CD14-positive monocyte (primary cell): ENCODE data around the gene LRRK1. TPM values are rescaled to one million over a fixed set of nuclear protein-coding genes. Genes with fewer than 3 reads are reported as not detected.
A peak's percentile ranks its signal among the peaks of the same experiment; 100 is the strongest.

ENCODE experiments used
- DNase-seq, 3 donors: peaks; one replicate each; pipeline ENCODE4 v3.0.0-alpha.2; 2011 to 2022
- H2AFZ ChIP-seq: 2 replicates; pipeline ENCODE4 v1.6.0; 2012; ENCODE audit warnings: mild to moderate bottlenecking, low read depth, low read length, inconsistent platforms; ENCODE audit not compliant: insufficient read depth, poor library complexity, severe bottlenecking
- H3K27ac ChIP-seq, 2 donors: 1 replicate in 1 of 2; 2 replicates in 1 of 2; pipeline ENCODE4 v1.5.1; 2012 to 2013; ENCODE audit warnings: low read length in 2 of 2, control low read depth in 1 of 2, inconsistent platforms in 1 of 2, low read depth in 1 of 2, mild to moderate bottlenecking in 1 of 2
- H3K27me3 ChIP-seq, 2 donors: one replicate each; pipeline versions ENCODE4 v1.6.0 to v1.6.1; 2011 to 2013; ENCODE audit warnings: low read length in 2 of 2; ENCODE audit not compliant: control insufficient read depth in 2 of 2, insufficient read depth in 2 of 2
- H3K36me3 ChIP-seq, 2 donors: replicated peaks in 1 of 2; 1 replicate in 1 of 2; 2 replicates in 1 of 2; pipeline versions ENCODE4 v1.5.1 to v1.6.1; 2012 to 2013; ENCODE audit warnings: low read length in 2 of 2, control low read depth in 1 of 2, inconsistent platforms in 1 of 2, mild to moderate bottlenecking in 1 of 2; ENCODE audit not compliant: insufficient read depth in 2 of 2, control insufficient read depth in 1 of 2
- H3K4me1 ChIP-seq, 2 donors: 1 replicate in 1 of 2; 2 replicates in 1 of 2; pipeline versions ENCODE4 v1.5.1 to v1.6.1; 2012 to 2013; ENCODE audit warnings: low read length in 2 of 2, control low read depth in 1 of 2, inconsistent platforms in 1 of 2, mild to moderate bottlenecking in 1 of 2, moderate library complexity in 1 of 2; ENCODE audit not compliant: insufficient read depth in 2 of 2, control insufficient read depth in 1 of 2
- H3K4me2 ChIP-seq: replicated peaks from 2 replicates; pipeline ENCODE3; 2012; ENCODE audit warnings: low read length, moderate library complexity, mild to moderate bottlenecking; ENCODE audit not compliant: poor library complexity, severe bottlenecking; ENCODE audit errors: extremely low read depth
- H3K4me3 ChIP-seq, 3 experiments: fragments of 200-600 bp in 1 of 3; sonication (generic) in 1 of 3; replicated peaks in 1 of 3; 1 replicate in 2 of 3; 2 replicates in 1 of 3; pipeline ENCODE4 v1.5.1; 2011 to 2013; ENCODE audit warnings: low read length in 3 of 3, mild to moderate bottlenecking in 3 of 3, control low read depth in 2 of 3, low read depth in 2 of 3, inconsistent platforms in 1 of 3, moderate library complexity in 1 of 3
- H3K79me2 ChIP-seq: 2 replicates; pipeline ENCODE4 v1.6.0; 2012; ENCODE audit warnings: mild to moderate bottlenecking, control low read depth, inconsistent platforms, low read length, moderate library complexity; ENCODE audit not compliant: insufficient read depth
- H3K9ac ChIP-seq: 2 replicates; pipeline ENCODE4 v1.6.0; 2017; ENCODE audit warnings: low read length, mild to moderate bottlenecking; ENCODE audit not compliant: insufficient read depth, poor library complexity, severe bottlenecking
- H3K9me3 ChIP-seq, 2 donors: replicated peaks in 1 of 2; 1 replicate in 1 of 2; 2 replicates in 1 of 2; pipeline versions ENCODE4 v1.5.1 to v1.6.1; 2012 to 2013; ENCODE audit warnings: low read length in 2 of 2, control low read depth in 1 of 2; ENCODE audit not compliant: control insufficient read depth in 1 of 2, insufficient read depth in 1 of 2
- H4K20me1 ChIP-seq: 2 replicates; pipeline ENCODE4 v1.6.0; 2012; ENCODE audit warnings: mild to moderate bottlenecking, low read length, control low read depth, moderate library complexity; ENCODE audit not compliant: insufficient read depth
- H3K27ac Mint-ChIP-seq, 7 donors: one replicate each; pipeline ENCODE4 v1.8.0; 2020; ENCODE audit warnings: mild to moderate bottlenecking in 7 of 7, mixed read lengths in 7 of 7, moderate library complexity in 6 of 7, inconsistent platforms in 2 of 7
- H3K27me3 Mint-ChIP-seq, 3 donors: one replicate each; pipeline ENCODE4 v1.8.0; 2021 to 2022; ENCODE audit warnings: low read depth in 3 of 3, mild to moderate bottlenecking in 3 of 3, mixed read lengths in 3 of 3, moderate library complexity in 3 of 3, inconsistent platforms in 1 of 3
- H3K36me3 Mint-ChIP-seq, 2 donors: one replicate each; pipeline ENCODE4 v1.8.0; 2020; ENCODE audit warnings: mixed read lengths in 2 of 2, inconsistent platforms in 1 of 2, mild to moderate bottlenecking in 1 of 2
- H3K4me1 Mint-ChIP-seq: one replicate; pipeline ENCODE4 v1.8.0; 2020; ENCODE audit warnings: mild to moderate bottlenecking, mixed read lengths
- H3K4me3 Mint-ChIP-seq, 2 donors: one replicate each; pipeline ENCODE4 v1.8.0; 2020; ENCODE audit warnings: mild to moderate bottlenecking in 2 of 2, mixed read lengths in 2 of 2, moderate library complexity in 1 of 2
- H3K9me3 Mint-ChIP-seq, 7 donors: one replicate each; pipeline ENCODE4 v1.8.0; 2020 to 2022; ENCODE audit warnings: mixed read lengths in 7 of 7, mild to moderate bottlenecking in 6 of 7, moderate library complexity in 6 of 7, inconsistent platforms in 2 of 7
- WGBS: methylation state at CpG from one replicate; pipeline ENCODE4 v1.1.5; 2013; ENCODE audit warnings: missing lambda C conversion rate; ENCODE audit not compliant: insufficient coverage; 5-methylcytosine and 5-hydroxymethylcytosine counted together
- intact Hi-C, 2 donors: fragments of 100-400 bp; cut with micrococcal nuclease; formaldehyde crosslinking; loops; one replicate each; pipeline versions ENCODE4 v1.15.0 to v1.15.1; 2023
- polyA plus RNA-seq, 3 donors: library from polyadenylated mRNA; depleted of rRNA in 1 of 3; unstranded in 2 of 3; stranded (reverse) in 1 of 3; fragments of 300-500 nt in 2 of 3; fragments of >200 nt in 1 of 3; fragmentation: Illumina TruSeq in 2 of 3; gene quantifications; 1 replicate in 2 of 3; 2 replicates in 1 of 3; pipeline ENCODE4 v1.2.3, GENCODE V29; 2012 to 2021
- TF ChIP-seq, protein P1 (sequence below): fragments of 200-600 bp; IDR thresholded peaks from one replicate; pipeline ENCODE4 v1.8.0; 2022; ENCODE audit warnings: antibody characterized with exemption, mild to moderate bottlenecking

Gene LRRK1
- polyA plus RNA-seq, 3 donors = 1.7 to 18.9 (median 5.4) TPM

DNA sequence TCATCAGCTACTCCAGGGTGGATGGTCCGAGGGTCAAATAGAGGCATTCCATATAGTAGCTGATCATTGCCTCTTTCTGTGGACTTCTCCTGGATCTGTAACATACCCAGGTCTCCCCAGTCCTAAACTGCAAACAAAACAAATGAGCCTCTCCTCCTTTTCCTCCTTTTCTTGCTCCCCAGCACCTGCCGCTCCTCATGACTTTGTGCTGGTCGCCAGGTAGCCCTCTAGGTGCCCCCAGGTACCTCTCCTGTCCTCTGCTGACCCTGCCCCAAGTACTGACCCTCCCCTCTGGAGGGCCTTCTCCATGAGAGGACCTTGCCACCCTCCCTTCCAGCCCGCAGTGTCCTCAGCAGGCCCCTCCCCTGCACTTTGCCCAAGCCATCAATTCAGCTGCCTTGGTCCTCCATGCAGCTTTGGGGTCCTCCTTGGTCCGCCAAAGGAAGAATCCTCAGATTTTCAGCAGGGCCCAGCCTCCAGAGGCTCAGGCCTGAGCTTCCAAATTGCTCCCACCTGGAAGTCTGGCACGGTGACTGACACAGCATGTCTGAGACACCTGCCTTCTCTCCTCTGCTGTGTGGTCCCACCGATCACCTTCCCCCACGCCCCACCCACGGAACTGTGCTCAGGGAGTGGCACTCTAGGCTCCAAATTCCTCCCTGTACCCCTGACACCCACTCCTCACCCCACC, 111.0 kb downstream of the LRRK1 start:
- H2AFZ ChIP-seq = no peak overlapping the region
- peaks cover 27% of the 10 kb centered on the region for H4K20me1 ChIP-seq
- H3K27ac Mint-ChIP-seq = no peak overlapping the region
- H3K9me3 Mint-ChIP-seq = peaks cover 10 to 29% (median 17%) of the 10 kb centered on the region in 7 donors
- no peak overlapping the region for H3K4me3 ChIP-seq
- H3K27me3 ChIP-seq = peaks cover 20 to 76% of the 10 kb centered on the region in 2 donors
- H3K27me3 Mint-ChIP-seq = peaks cover 69 to 97% (median 86%) of the 10 kb centered on the region in 3 donors
- intact Hi-C loops = no loop called here
- peak overlapping the region in 1 of 2 donors; percentile 66 for H3K4me3 Mint-ChIP-seq
- peaks cover 0 to 7% of the 10 kb centered on the region in 2 donors for H3K9me3 ChIP-seq
- peaks cover 8% of the 10 kb centered on the region for H3K4me1 Mint-ChIP-seq
- no peak overlapping the region for H3K27ac ChIP-seq
- no peak overlapping the region for H3K9ac ChIP-seq
- TF ChIP-seq, protein P1, sequence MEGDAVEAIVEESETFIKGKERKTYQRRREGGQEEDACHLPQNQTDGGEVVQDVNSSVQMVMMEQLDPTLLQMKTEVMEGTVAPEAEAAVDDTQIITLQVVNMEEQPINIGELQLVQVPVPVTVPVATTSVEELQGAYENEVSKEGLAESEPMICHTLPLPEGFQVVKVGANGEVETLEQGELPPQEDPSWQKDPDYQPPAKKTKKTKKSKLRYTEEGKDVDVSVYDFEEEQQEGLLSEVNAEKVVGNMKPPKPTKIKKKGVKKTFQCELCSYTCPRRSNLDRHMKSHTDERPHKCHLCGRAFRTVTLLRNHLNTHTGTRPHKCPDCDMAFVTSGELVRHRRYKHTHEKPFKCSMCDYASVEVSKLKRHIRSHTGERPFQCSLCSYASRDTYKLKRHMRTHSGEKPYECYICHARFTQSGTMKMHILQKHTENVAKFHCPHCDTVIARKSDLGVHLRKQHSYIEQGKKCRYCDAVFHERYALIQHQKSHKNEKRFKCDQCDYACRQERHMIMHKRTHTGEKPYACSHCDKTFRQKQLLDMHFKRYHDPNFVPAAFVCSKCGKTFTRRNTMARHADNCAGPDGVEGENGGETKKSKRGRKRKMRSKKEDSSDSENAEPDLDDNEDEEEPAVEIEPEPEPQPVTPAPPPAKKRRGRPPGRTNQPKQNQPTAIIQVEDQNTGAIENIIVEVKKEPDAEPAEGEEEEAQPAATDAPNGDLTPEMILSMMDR = no peak
- peaks cover 97 to 98% of the 10 kb centered on the region in 2 donors for H3K36me3 Mint-ChIP-seq
- H3K36me3 ChIP-seq = peaks cover 68 to 95% of the 10 kb centered on the region in 2 donors
- H3K79me2 ChIP-seq = no peaks in the 10 kb centered on the region
- DNase-seq = no peak
- no peak overlapping the region for H3K4me2 ChIP-seq
- 98% methylated on average over 8 of the region's 9 CpGs for WGBS
- H3K4me1 ChIP-seq = peaks cover 2 to 9% of the 10 kb centered on the region in 2 donors

GRCh38 chr15:101031213-101031612, 112.1 kb downstream of the LRRK1 start:
- H2AFZ ChIP-seq = no peak overlapping the region
- intact Hi-C loops = no loop called here
- Mint-ChIP-seq H3K36me3 (peaks cover 91 to 92% of the 10 kb centered on the region in 2 donors), H3K9me3 (peaks cover 11 to 35% (median 22%) of the 10 kb centered on the region in 7 donors), H3K27me3 (peaks cover 63 to 92% (median 80%) of the 10 kb centered on the region in 3 donors), H3K27ac (no peak overlapping the region), H3K4me3 (peak overlapping the region in 1 of 2 donors; percentile 66), H3K4me1 (peaks cover 16% of the 10 kb centered on the region)
- no peak for DNase-seq
- peaks cover 38% of the 10 kb centered on the region for H4K20me1 ChIP-seq
- no peak overlapping the region for H3K4me3 ChIP-seq
- H3K27me3 ChIP-seq = peaks cover 20 to 73% of the 10 kb centered on the region in 2 donors
- H3K79me2 ChIP-seq = no peaks in the 10 kb centered on the region
- peaks cover 5 to 15% of the 10 kb centered on the region in 2 donors for H3K4me1 ChIP-seq
- no peak overlapping the region for H3K4me2 ChIP-seq
- peaks cover 0 to 7% of the 10 kb centered on the region in 2 donors for H3K9me3 ChIP-seq
- WGBS = 100% methylated on average over 6 of the region's 8 CpGs
- H3K36me3 ChIP-seq = peaks cover 63 to 84% of the 10 kb centered on the region in 2 donors
- no peak overlapping the region for H3K9ac ChIP-seq
- TF ChIP-seq, protein P1 = no peak
- H3K27ac ChIP-seq = no peak overlapping the region
